ENCODE results near the gene GRB10.

Gene GRB10

GRCh38 chr7:50805447-50806125 lies 22.9 kb upstream of the GRB10 start:
- in situ Hi-C loops (cut with MboI; ENCODE audit: low sequenced_read_pairs, unreplicated experiment), result no loop called here
- DNase-seq (ENCODE audit: low spot score), result no peak
- TF ChIP-seq CTCF (IDR thresholded peaks at IDR 0.05; ENCODE audit: borderline replicate concordance, control extremely low read depth, extremely low read depth, insufficient read depth, missing control alignments), result no peak

GRCh38 chr7:50803359-50804337 lies 21.0 kb upstream of the GRB10 start:
- in situ Hi-C loops (cut with MboI; ENCODE audit: low sequenced_read_pairs, unreplicated experiment), result no loop called here
- TF ChIP-seq CTCF (IDR thresholded peaks at IDR 0.05; ENCODE audit: borderline replicate concordance, control extremely low read depth, extremely low read depth, insufficient read depth, missing control alignments), result no peak
- DNase-seq (ENCODE audit: low spot score), result no peak

GRCh38 chr7:50801907-50802306 lies 19.2 kb upstream of the GRB10 start:
- in situ Hi-C loops (cut with MboI; ENCODE audit: low sequenced_read_pairs, unreplicated experiment), result no loop called here
- DNase-seq (ENCODE audit: low spot score), result no peak
- no peak for TF ChIP-seq CTCF (IDR thresholded peaks at IDR 0.05; ENCODE audit: borderline replicate concordance, control extremely low read depth, extremely low read depth, insufficient read depth, missing control alignments)

GRCh38 chr7:50799873-50800272 lies 17.2 kb upstream of the GRB10 start:
- no peak for DNase-seq (ENCODE audit: low spot score)
- in situ Hi-C loops (cut with MboI; ENCODE audit: low sequenced_read_pairs, unreplicated experiment), result no loop called here
- no peak for TF ChIP-seq CTCF (IDR thresholded peaks at IDR 0.05; ENCODE audit: borderline replicate concordance, control extremely low read depth, extremely low read depth, insufficient read depth, missing control alignments)

GRCh38 chr7:50798126-50798525 lies 15.4 kb upstream of the GRB10 start:
- in situ Hi-C loops (cut with MboI; ENCODE audit: low sequenced_read_pairs, unreplicated experiment), result no loop called here

More at GRCh38 chr7:50798126-50798525, 15.4 kb upstream of the GRB10 start:
- no peak for DNase-seq (ENCODE audit: low spot score)
- no peak for TF ChIP-seq CTCF (IDR thresholded peaks at IDR 0.05; ENCODE audit: borderline replicate concordance, control extremely low read depth, extremely low read depth, insufficient read depth, missing control alignments)
